Measurements from ENCODE around the gene ACSS2.

DNA sequence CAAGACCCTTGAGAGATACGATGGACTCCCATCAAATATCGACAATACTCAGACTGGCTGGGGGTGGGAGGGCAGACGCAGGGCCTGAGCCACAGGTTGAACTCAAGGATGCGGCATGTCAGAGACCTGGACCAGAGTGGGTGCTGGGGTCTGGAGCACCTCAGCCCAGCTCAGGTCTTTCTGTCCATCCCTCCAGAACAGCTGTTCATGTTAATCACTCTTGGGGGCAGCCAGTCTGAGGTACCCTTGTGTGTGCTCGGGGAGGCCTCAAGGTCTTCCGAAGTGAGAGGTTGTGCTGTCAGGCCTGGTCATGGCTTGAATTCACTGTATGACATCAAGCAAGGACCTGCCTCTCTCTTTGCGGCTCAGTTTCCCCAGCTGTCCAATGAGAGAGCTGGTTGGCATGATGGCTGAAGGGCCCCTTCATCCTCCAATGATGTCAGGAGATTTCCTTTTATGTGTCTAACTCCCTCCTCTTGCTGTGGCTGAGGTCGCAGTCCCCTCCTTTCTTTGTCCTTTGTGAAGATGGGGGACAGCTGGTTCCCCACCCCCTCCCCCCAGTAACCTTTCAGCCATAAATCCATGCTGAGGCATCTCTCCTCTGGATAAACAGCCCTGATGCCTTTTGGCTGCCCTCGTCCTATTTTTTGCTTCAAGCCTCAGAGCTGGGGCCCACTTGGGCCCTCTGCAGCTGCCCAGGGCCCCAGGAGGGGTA lies 94.6 kb downstream of the ACSS2 start:
- TF ChIP-seq, protein P1, sequence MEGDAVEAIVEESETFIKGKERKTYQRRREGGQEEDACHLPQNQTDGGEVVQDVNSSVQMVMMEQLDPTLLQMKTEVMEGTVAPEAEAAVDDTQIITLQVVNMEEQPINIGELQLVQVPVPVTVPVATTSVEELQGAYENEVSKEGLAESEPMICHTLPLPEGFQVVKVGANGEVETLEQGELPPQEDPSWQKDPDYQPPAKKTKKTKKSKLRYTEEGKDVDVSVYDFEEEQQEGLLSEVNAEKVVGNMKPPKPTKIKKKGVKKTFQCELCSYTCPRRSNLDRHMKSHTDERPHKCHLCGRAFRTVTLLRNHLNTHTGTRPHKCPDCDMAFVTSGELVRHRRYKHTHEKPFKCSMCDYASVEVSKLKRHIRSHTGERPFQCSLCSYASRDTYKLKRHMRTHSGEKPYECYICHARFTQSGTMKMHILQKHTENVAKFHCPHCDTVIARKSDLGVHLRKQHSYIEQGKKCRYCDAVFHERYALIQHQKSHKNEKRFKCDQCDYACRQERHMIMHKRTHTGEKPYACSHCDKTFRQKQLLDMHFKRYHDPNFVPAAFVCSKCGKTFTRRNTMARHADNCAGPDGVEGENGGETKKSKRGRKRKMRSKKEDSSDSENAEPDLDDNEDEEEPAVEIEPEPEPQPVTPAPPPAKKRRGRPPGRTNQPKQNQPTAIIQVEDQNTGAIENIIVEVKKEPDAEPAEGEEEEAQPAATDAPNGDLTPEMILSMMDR (IDR thresholded peaks at IDR 0.05; ENCODE audit: control extremely low read depth in 1 of 3, insufficient read depth in 1 of 3, low read depth in 1 of 3, low read length in 3 of 3) = no peak
- TF ChIP-seq SRF (IDR thresholded peaks at IDR 0.05; ENCODE audit: low read depth, low read length) (no peak), E2F6 (IDR thresholded peaks at IDR 0.05) (no peak), RAD21 (IDR thresholded peaks at IDR 0.05 in 1 of 2, conservative IDR thresholded peaks at IDR 0.05 in 1 of 2; ENCODE audit: low read depth in 2 of 2, low read length in 2 of 2) (no peak), CREB1 (IDR thresholded peaks at IDR 0.05) (no peak), EZH2 (IDR thresholded peaks at IDR 0.05; ENCODE audit: low read depth, low read length, severe bottlenecking) (no peak), TEAD4 (IDR thresholded peaks at IDR 0.05; ENCODE audit: low read depth, low read length) (no peak), HDAC2 (IDR thresholded peaks at IDR 0.05; ENCODE audit: borderline replicate concordance in 1 of 2, low read depth in 2 of 2, low read length in 2 of 2) (no peak), JUN (IDR thresholded peaks at IDR 0.05; ENCODE audit: low read depth, low read length) (no peak), MAX (IDR thresholded peaks at IDR 0.05) (no peak), EP300 (IDR thresholded peaks at IDR 0.05; ENCODE audit: borderline replicate concordance in 1 of 2, low read depth in 2 of 2, low read length in 2 of 2) (no peak), USF2 (IDR thresholded peaks at IDR 0.05; ENCODE audit: low read length) (no peak), POLR2AphosphoS5 (IDR thresholded peaks at IDR 0.05; ENCODE audit: low read depth, low read length) (no peak)
